ENCODE results near the gene RNF223.

DNA sequence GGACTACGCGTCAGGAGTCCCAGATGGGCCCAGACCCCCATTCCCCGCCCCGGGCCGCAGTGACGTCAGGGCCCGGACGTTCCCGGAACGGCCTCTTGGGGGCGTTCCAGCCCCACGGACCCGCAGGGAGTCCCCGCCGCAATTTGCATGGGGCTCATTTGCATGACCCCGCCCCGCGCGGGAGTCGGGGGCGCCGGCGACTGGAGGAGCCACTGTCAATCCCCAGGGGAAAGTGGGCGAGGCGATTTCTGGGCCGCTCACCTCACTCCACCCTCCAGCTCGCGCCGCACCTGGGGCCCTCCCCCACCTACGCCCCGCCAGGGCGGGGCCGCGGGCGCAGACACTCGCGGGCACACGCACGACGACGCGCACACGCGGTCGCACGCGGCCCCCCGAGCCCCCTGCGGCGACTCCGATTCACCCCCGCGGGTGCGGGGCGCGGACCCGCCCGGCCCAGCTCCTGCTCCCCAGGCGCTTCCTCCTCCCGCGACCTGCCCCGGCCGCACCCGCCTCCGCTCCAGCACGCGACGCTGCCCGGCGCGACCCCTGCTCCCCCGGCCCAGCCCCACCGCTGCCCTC lies 41.0 kb downstream of the RNF223 start:
- TF ChIP-seq, protein P1, sequence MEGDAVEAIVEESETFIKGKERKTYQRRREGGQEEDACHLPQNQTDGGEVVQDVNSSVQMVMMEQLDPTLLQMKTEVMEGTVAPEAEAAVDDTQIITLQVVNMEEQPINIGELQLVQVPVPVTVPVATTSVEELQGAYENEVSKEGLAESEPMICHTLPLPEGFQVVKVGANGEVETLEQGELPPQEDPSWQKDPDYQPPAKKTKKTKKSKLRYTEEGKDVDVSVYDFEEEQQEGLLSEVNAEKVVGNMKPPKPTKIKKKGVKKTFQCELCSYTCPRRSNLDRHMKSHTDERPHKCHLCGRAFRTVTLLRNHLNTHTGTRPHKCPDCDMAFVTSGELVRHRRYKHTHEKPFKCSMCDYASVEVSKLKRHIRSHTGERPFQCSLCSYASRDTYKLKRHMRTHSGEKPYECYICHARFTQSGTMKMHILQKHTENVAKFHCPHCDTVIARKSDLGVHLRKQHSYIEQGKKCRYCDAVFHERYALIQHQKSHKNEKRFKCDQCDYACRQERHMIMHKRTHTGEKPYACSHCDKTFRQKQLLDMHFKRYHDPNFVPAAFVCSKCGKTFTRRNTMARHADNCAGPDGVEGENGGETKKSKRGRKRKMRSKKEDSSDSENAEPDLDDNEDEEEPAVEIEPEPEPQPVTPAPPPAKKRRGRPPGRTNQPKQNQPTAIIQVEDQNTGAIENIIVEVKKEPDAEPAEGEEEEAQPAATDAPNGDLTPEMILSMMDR (IDR thresholded peaks at IDR 0.05), result no peak
- TF ChIP-seq POLR2A (IDR thresholded peaks at IDR 0.05), result no peak

All from lower leg skin (tissue), 3 donors.